ENCODE measurements around the gene TMUB1. TPM values are rescaled to one million over a fixed set of nuclear protein-coding genes. Genes with fewer than 3 reads are reported as not detected.

TMUB1 gene
- total RNA-seq, 1 donor from 2014 or later = 34.9 TPM

DNA sequence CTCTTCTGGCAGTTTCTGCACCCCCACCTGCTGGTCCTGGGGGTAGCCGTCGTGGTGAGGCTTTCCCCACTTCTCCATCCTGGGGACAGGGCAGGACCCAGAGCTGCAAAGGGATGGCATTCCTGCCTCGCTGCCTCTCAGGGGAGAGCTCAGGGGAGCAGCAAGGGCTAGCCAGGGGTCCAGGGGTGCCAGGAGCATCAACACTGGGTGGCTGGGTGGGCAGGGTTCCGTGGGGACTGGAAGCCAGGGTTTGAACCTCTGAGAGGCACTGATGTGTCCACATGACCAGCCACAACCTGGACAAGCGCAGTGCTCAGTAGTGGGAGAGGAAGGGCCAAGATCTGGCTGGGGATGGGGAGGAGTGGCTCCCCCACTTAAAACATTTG lies 49.4 kb downstream of the TMUB1 start:
- DNase-seq (ENCODE audit: low read depth) = no peak

DNA sequence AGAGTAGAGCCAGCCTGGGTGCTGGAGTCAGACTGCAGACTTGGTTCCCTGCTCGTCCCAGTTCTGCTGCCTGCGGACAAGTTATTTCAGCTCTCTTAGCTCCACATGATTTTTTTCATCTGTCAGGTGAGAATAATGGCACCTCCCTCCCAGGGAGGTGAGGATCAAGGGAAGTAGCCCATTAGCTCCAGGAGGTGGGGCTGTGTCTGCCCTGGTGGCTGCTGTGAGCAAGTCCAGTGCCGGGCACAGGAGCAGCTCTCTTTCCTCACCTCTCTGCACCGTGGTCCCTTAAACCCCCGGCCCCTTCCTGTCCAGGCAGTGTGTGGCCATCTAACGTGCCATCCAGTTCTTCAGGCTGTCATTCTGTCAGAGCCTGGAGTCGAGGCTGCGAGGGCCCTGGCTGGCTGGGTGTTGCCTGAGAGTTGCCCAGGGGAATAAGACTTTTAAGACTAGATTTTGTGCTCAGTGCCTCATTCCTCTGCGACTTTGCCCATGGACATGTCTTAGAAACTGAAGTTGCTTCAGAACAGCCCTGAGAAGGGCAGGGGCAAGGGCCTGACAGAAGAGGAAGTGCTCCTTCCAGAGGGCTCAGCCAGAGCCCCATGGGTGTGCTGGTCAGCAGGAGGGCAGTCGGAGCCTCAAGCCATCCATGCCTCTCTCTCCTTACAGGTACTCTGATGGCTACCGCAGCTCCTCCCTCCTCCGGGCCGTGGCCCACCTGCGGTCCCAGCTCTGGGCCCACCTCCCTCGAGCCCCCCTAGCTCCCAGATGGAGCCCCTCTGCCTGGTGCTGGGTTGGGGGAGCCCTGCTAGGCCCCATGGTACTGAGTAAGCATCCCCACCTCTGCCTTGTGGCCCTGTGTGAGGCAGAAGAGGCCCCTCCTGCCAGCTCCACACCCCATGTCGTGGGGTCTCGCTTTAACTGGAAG lies 50.1 kb downstream of the TMUB1 start:
- no peak for DNase-seq (ENCODE audit: low read depth)

Other genes starting within 250 kb of the TMUB1 start
- gene AOC1, start 231.0 kb downstream of the TMUB1 start, total RNA-seq = 6.1 and 6.4 TPM in 2 replicates
- gene KCNH2, start 105.2 kb downstream of the TMUB1 start, total RNA-seq = 1.2 and 2.3 TPM in 2 replicates
- 0.15 and 0.35 TPM in 2 replicates for gene NOS3, start 92.5 kb downstream of the TMUB1 start, total RNA-seq
- 0.10 TPM in 1 of 2 replicates, not detected in the other for gene ATG9B, start 59.0 kb downstream of the TMUB1 start, total RNA-seq
- 31.0 and 43.4 TPM in 2 replicates for gene ABCB8, start 55.0 kb downstream of the TMUB1 start, total RNA-seq
- 0.15 TPM in 1 of 2 replicates, not detected in the other for gene ASIC3, start 35.0 kb downstream of the TMUB1 start, total RNA-seq
- gene CDK5, start 25.6 kb downstream of the TMUB1 start, total RNA-seq = 14.8 and 16.8 TPM in 2 replicates
- 92.4 and 137 TPM in 2 replicates for gene SLC4A2, start 23.9 kb downstream of the TMUB1 start, total RNA-seq
- gene FASTK, start 2.7 kb downstream of the TMUB1 start, total RNA-seq = 59.3 and 63.7 TPM in 2 replicates
- gene AGAP3, start 3.0 kb upstream of the TMUB1 start, total RNA-seq = 36.3 and 41.2 TPM in 2 replicates
- not detected in 2 replicates for gene GBX1, start 84.2 kb upstream of the TMUB1 start, total RNA-seq
- not detected in 2 replicates for gene ASB10, start 103.8 kb upstream of the TMUB1 start, total RNA-seq
- not detected in 2 replicates for gene H2BK1, start 127.0 kb upstream of the TMUB1 start, total RNA-seq
- 80.6 and 82.7 TPM in 2 replicates for gene ABCF2, start 143.7 kb upstream of the TMUB1 start, total RNA-seq
- 49.1 and 65.9 TPM in 2 replicates for gene CHPF2, start 149.0 kb upstream of the TMUB1 start, total RNA-seq
- gene SMARCD3, start 165.2 kb upstream of the TMUB1 start, total RNA-seq = 3.8 and 15.0 TPM in 2 replicates

Measured in renal cortical epithelial cell (primary cell).